Uterus (tissue), 4 donors: ENCODE data around the gene TREML2. TPM values are rescaled to one million over a fixed set of nuclear protein-coding genes. Genes with fewer than 3 reads are reported as not detected.

Source experiments
- DNase-seq, 2 donors: peaks; one replicate each; pipeline ENCODE4 v3.0.0-alpha.2; 2019 to 2020
- H3K27ac ChIP-seq, 2 donors: fragments of 200-600 bp; sonication (generic); 1 replicate in 1 of 2; 2 replicates in 1 of 2; pipeline ENCODE4 v1.5.1; 2016 to 2018
- H3K27me3 ChIP-seq, 2 donors: fragments of 200-600 bp; sonication (generic); one replicate each; pipeline ENCODE4 v1.5.1; 2018 to 2019; ENCODE audit warnings: control low read depth in 1 of 2
- H3K36me3 ChIP-seq, 2 donors: fragments of 200-600 bp; sonication (generic); one replicate each; pipeline ENCODE4 v1.5.1; 2019; ENCODE audit warnings: control low read depth in 1 of 2
- H3K4me1 ChIP-seq, 2 donors: fragments of 200-600 bp; sonication (generic); one replicate each; pipeline ENCODE4 v1.5.1; 2018 to 2019; ENCODE audit warnings: control low read depth in 1 of 2
- H3K4me3 ChIP-seq, 2 donors: fragments of 200-600 bp; sonication (generic); 1 replicate in 1 of 2; 2 replicates in 1 of 2; pipeline ENCODE4 v1.5.1; 2018 to 2019; ENCODE audit warnings: mild to moderate bottlenecking in 1 of 2
- H3K9me3 ChIP-seq, 2 donors: fragments of 200-600 bp; sonication (generic); one replicate each; pipeline ENCODE4 v1.5.1; 2019; ENCODE audit warnings: control low read depth in 1 of 2
- CTCF ChIP-seq, 4 experiments: fragments of 200-600 bp in 2 of 4; fragments of 450-650 bp in 2 of 4; sonication (generic) in 2 of 4; IDR thresholded peaks; one replicate each; pipeline ENCODE4 v1.5.1; 2016 to 2019; ENCODE audit warnings: antibody characterized with exemption in 4 of 4, mild to moderate bottlenecking in 2 of 4, moderate library complexity in 1 of 4
- POLR2A ChIP-seq, 2 donors: fragments of 450-650 bp; IDR thresholded peaks; one replicate each; pipeline ENCODE4 v1.6.1; 2016; ENCODE audit warnings: antibody characterized with exemption in 2 of 2, mild to moderate bottlenecking in 1 of 2, moderate library complexity in 1 of 2
- intact Hi-C: fragments of 100-400 bp; cut with DNase I; formaldehyde crosslinking; loops from one replicate; pipeline ENCODE4 v1.15.1; 2023; ENCODE audit warnings: low total_unique reads
- small RNA-seq: library from RNA; depleted of rRNA; stranded (forward); fragments of <200 nt; gene quantifications from one replicate; pipeline ENCODE3, GENCODE V24; 2016
- total RNA-seq, 4 donors: library from RNA; depleted of rRNA in 3 of 4; stranded (reverse); fragments of >200 nt in 3 of 4; gene quantifications; one replicate each; pipeline versions ENCODE4 v1.1.0 to v1.2.4, GENCODE V29; 2014 to 2023
- donor health status: DM: yes; HTN: yes; CAD: no.

The TREML2 gene
- total RNA-seq, 4 donors from 2014 or later, result 0.12 TPM; not detected in 3

GRCh38 chr6:41150671-41151070 is 50.3 kb downstream of the TREML2 start:
- DNase-seq, result no peak
- TF ChIP-seq CTCF (IDR thresholded peaks at IDR 0.05), result no peak
- no peak for TF ChIP-seq POLR2A (IDR thresholded peaks at IDR 0.05)
- no peak overlapping the region for H3K4me3 ChIP-seq
- H3K27me3 ChIP-seq, result no peaks in the 10 kb centered on the region
- H3K4me1 ChIP-seq, result no peaks in the 10 kb centered on the region
- H3K9me3 ChIP-seq, result no peaks in the 10 kb centered on the region
- intact Hi-C loops, result no loop called here
- H3K27ac ChIP-seq, result no peak overlapping the region
- H3K36me3 ChIP-seq, result no peaks in the 10 kb centered on the region

GRCh38 chr6:41147917-41148316 is 53.0 kb downstream of the TREML2 start:
- Histone ChIP-seq H3K27ac (no peak overlapping the region), H3K36me3 (no peaks in the 10 kb centered on the region), H3K4me3 (no peak overlapping the region), H3K4me1 (no peaks in the 10 kb centered on the region), H3K27me3 (no peaks in the 10 kb centered on the region), H3K9me3 (no peaks in the 10 kb centered on the region)
- no peak for DNase-seq
- no peak for TF ChIP-seq CTCF (IDR thresholded peaks at IDR 0.05)
- no peak for TF ChIP-seq POLR2A (IDR thresholded peaks at IDR 0.05)
- intact Hi-C loops, result no loop called here

Small RNAs within 50 kb of the gene (small RNA-seq; reads per million reads assigned to genes)
- gene AL391903.2 (not detected), gene RNA5SP207 (0.18 reads per million)

Other genes starting within 250 kb of the TREML2 start
- gene UNC5CL, start 161.9 kb downstream of the TREML2 start, total RNA-seq, result 1 to 10 TPM in 2 of 4 donors, under 1 TPM in 1, not detected in 1; 0.26 to 1.4 (median 1.2) TPM
- not detected for gene TSPO2, start 158.7 kb downstream of the TREML2 start, total RNA-seq
- not detected for gene APOBEC2, start 147.9 kb downstream of the TREML2 start, total RNA-seq
- gene OARD1, start 128.8 kb downstream of the TREML2 start, total RNA-seq, result 10 to 100 TPM in 3 of 4 donors, 1 to 10 TPM in 1; 7.4 to 21.9 (median 18.2) TPM
- 10 to 100 TPM; 10.9 to 43.6 (median 18.4) TPM for gene NFYA, start 128.2 kb downstream of the TREML2 start, total RNA-seq
- gene TREML1, start 46.8 kb downstream of the TREML2 start, total RNA-seq, result 1 to 10 TPM in 1 of 4 donors, not detected in 3; 8.2 TPM
- gene TREM2, start 38.0 kb downstream of the TREML2 start, total RNA-seq, result 1 to 10 TPM in 1 of 4 donors, not detected in 3; 1.0 TPM
- gene TREML4, start 27.2 kb upstream of the TREML2 start, total RNA-seq, result not detected
- gene TREM1, start 85.5 kb upstream of the TREML2 start, total RNA-seq, result 10 to 100 TPM in 1 of 4 donors, 1 to 10 TPM in 1, under 1 TPM in 2; 0.26 to 30.6 (median 1.1) TPM
- gene NCR2, start 134.5 kb upstream of the TREML2 start, total RNA-seq, result not detected